GM18519 (cell line): Measurements from ENCODE around the gene PAX6.

Experiments
- ATAC-seq: cut with Tn5 transposase; IDR thresholded peaks from one replicate; pipeline ENCODE4 v1.9.1; 2021; ENCODE audit warnings: mild to moderate bottlenecking, moderate library complexity; ENCODE audit not compliant: unreplicated experiment, low FRiP score

The PAX6 gene

DNA sequence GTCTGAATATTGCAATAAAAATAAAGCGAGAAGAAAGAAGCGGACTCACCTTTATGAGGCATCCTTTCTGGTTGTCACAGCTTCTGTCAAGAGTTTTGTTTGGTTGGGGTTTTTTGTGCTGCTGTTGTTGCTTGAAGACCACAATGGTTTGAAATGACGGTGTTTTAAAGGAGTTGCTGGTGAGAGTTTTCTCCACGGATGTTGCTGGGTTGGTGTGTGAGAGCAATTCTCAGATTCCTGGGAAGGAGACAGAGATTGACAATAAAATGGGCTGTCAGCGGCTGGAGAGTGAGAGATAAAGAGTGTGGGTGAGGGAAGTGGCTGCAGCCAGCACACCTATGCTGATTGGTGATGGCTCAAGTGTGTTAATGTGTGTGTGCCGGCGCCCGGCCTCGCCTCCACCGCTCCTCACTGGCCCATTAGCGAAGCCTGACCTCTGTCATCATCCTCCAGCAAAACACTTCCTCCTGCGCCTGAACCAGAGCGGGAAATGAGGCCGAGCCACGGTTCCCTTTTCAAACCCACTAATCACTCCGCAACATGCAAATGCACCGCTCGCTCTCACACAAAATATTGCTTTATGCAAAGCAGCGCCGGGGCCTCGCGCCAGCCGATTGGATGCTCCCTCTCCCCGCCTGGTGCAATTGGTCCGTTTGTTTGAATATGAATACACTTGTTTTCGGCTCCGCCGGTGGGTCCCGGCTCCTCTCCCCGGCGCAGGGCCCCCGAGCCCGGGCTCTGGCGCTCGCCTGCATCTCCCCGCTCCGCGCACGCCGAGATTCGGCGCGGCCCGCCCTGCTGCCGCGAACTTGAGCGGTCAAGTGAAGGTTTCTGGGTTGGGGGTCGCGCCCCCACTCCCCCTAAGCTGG is at the start of gene PAX6:
PAX6 (minus strand) TSS at position 544 of the 869 bp plus-strand sequence. CDS start 4,911 bp downstream, outside the sequence.
- peak; percentile 47 for ATAC-seq

DNA sequence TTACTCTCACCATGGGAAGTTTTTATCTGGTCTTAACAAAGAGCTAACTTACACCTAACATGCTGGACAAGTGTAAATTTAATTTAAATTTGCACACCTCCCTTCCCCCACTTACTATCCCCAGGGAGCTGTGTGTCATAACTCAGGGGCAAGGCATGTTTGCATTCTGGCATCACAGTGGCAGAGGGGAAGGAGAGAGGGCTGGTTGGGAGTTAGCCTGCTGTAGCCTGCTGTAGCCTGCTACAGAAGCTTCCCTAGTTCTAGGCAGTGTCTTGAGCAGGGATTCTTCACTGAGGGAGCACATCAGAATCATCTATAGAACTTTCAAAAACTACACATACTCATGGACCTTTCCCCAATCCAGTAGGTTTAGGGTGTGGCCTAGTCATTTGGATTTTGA is 49.3 kb upstream of the PAX6 start:
- ATAC-seq = no peak

DNA sequence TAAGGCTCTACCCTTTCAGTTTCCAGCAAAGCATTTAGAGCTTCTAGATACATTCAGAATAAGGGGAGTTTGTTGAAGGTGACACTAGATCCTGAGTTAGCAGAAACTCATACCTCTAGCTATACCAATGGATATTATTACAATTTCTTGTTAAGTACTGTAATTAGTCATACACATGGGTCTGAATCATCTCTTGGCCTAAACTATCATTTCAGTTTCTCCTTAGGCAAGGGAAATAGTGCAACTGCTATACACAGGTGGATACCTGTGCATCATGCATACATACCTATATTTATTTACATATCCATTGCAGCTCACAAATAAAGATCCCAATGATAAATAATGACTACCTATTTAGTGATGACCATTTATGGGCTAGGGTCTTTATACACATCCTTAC is 45.1 kb upstream of the PAX6 start:
- ATAC-seq = no peak

DNA sequence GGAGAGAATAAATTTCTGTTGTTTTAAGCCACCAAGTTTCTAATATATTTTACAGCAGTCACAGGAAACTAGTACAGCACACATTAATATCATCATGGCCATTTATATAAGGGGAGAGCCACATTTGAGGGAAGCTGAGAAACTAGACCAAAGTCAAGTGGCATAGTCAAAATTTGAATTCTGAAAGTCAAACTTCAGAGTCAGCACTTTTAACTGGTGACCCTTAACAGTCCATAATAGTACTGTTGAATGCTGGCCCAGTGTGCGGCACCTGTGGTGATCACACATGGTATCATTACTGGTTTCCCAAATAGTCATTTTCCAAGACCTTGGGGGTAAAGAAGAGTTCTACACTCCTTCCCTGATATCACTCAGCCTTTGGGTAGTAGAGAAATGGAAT is 44.3 kb upstream of the PAX6 start:
- no peak for ATAC-seq

DNA sequence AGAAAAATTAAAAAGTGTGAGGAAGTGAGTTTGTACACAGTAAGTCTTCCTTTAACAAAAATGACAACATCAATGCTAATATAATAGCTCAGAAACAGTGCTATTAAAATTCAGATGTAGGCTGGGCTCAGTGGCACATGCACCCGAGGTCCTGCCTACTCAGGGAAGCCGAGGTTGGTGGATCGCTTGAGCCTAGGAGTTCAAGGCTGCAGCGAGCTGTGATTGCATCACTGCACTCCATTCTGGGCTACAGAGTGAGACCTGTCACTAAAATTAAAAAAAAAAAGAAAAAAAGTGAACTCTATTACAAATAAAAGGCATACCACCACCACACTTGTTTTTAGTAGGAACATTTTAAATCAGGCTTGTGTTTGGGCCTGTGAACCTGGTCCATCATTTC is 39.2 kb upstream of the PAX6 start:
- ATAC-seq = no peak

DNA sequence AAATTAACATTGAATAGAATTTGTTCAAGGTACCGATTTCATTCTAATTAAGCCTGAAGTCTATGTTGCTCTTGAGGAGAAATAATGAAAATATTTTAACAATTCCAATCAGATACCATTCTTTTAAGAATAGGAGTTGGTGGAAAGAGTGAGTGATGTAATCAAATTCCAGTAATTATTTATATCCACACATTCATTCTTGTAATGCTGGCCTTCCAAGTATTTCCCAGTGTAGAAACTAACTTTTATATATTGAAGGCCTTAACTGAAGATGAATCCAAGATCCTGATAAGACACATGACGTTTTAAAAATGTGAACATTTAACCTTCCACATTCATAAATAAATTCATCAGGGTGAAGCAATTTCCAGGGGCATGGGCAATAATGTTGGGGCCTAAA is 36.6 kb upstream of the PAX6 start:
- no peak for ATAC-seq

DNA sequence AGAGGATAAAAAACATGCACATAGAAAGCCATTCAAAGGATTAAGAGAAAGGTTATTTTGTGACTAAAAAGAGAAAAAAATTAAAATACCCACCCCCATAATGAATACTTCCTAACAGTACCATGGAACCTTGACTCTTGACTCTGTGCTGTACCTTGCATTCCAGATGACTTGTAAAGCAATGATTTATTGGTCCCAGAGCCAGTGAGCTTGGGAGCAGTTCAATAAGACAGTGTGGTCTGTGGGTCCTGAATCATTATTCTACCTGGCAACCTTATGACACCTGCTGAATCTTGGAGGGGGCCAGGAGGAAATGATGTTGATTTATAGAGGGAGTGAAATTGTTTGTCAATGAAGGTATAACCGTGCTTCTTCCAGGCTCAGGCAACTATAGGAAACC is 34.2 kb upstream of the PAX6 start:
- ATAC-seq = no peak

DNA sequence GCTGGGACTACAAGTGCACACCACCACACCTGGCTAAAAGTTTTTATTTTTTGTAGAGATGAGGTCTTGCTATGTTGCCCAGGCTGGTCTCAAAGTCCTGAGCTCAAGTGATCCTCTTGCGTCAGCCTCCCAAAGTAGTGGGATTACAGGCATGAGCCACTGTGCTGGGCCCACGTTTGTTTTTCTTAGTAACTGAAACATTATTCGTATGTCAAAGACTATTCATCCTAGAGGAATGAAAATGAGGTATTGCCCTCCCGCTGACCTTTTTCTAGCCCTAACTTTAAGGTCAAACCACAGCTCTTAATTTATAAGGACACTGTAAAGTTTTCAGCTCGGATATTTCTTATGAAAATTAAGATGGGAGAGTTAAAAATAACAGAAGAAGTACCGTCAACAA is 33.2 kb upstream of the PAX6 start:
- ATAC-seq = no peak

DNA sequence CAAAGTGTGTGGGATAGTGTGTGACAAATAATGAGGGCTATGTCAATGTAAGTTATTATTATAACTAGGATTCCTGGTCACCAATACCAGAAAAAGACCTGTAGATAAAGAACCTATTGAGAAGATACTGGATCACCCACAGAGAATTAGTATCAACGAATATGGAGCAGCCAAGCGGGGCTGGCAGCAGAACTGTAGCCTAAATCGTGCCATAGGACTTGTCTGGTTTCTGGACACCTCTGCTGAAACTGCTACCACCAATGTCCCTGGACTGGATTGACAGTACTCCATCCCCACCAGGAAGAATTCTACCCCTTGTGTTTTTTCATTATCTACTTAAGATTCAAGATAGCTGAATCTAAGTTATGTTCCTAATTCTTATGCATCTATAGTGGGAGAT is 30.3 kb upstream of the PAX6 start:
- ATAC-seq = no peak

DNA sequence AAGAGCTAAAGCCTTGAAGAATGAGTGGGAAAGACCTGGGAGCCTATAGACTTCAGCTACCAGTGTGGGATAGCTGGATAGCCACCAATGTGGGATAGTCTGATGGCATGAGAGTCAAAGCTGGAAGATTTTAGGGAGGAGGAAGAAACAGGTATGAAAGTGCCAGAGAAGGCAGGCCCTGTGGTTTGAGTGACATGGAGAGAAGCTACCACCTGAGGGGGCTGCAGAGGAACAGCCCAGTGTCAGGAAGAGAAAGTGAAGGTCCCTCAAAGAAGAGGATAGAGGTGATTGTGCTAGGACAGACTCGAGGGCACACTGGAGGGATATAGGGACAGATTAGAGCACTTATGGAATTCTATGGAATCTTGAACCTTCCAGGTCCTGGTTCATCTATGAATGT is 23.1 kb upstream of the PAX6 start:
- no peak for ATAC-seq

DNA sequence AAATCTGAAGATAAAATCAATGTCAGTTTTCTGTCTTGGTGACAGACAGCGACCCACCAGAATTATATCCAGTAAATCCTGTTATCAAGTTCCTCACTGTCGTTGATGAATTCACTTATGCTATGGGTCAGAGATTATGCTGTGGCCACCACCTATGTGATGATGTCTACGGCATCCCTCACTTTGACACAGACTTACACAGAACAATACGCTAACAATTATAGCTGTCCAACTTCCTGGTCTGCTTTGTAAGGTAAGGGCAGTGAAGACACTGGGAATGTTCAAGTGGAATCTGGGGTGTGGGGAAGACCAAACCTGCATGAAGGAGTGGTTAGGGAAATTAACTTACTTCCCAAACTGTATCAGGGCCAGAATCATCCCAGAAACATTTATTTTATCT is 19.3 kb upstream of the PAX6 start:
- no peak for ATAC-seq

DNA sequence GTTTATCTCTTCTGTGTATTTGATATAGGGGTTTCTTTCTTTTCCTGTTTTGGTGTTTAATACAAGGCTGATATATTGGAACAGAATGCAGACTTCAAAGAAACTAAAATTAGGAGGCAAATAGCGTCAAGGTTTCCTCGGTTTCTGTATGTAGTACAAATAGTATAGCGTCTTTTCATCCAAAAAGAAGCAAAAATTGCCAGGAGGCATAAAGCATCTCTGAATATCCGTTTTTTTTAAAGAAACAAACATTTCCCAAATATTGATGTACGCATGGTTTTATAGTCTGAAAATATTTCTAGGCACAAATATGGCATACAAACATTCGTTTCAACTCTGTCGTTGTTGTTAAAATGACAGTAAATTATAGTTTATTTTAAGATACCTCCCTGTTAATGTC is 17.1 kb upstream of the PAX6 start:
- no peak for ATAC-seq

DNA sequence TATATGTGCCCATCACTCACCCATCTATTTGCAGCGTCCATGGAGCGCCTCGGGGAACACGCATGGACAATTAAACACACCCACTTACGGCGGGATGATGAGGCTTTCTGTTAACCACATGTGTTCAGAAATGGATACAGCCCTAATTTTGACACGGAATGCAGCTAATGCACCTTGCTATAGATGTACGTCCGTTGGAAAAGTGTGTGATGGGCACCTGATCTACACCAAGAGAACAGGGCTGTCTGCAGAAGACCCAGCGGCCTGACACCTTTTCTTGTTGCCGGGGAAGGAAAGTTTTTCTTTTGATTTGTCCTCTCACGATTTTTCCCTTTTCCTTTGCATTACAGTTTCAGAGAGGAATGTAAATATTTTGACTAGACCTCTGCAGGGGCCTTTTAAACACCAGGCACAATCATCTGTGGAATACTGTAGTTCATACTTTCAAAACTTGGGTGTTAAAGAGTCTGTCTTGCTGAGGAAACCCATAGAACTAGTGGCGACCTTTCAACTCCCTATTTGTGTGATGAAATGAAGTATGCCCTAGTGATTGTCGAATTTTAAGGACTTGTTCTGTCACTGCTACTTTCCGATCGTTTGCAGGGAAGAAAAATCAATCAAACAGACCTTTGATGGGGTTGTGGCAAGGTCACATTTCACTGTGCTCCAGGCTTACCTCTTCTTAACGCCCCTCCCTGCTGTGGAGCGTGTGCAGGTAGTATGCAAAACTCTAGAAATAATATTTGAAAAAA is 16.5 kb upstream of the PAX6 start:
- ATAC-seq = no peak

DNA sequence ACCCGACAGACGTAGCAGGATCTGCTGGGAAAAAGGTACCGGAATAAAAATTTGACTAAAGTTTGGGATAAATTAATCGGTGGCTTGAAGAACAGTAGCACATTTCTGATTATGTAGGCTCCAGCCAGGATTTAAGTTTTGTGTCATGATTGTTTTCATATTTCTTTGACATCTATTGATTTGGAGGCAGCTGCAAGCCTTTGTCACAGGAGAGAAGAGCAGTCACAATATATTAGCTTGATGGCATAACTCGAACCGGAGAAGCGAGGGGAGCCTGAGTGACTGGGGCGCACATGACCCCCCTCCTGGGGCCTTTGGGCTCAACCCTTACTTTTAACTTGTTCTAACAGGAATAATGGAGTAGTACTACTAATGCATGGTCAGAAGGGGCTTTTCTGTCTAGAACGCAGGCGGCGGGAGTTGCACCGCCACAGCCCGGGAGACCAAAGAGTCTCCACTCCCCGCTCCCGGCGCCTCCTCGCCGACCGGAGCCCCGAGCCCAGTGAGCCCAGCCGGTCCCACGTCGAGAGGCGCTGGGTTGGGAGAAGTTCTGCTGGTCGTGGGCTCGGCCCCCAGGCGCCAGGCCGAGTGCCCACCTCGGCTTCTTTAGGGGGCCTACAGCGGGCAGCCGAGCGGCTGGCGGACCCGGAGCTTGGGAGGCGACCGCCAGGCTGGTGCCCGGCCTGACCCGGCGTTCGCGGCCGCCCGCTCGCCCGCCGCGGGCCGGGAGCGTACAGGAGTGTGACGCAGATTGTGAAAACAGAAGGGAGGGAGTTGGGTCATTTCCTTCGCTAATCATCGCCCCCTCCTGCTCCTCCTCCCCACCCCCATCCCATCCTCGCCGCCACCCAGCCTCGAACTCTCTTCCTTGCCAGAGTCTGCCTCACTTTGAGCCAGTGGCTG is 15.7 kb upstream of the PAX6 start:
- ATAC-seq = no peak

DNA sequence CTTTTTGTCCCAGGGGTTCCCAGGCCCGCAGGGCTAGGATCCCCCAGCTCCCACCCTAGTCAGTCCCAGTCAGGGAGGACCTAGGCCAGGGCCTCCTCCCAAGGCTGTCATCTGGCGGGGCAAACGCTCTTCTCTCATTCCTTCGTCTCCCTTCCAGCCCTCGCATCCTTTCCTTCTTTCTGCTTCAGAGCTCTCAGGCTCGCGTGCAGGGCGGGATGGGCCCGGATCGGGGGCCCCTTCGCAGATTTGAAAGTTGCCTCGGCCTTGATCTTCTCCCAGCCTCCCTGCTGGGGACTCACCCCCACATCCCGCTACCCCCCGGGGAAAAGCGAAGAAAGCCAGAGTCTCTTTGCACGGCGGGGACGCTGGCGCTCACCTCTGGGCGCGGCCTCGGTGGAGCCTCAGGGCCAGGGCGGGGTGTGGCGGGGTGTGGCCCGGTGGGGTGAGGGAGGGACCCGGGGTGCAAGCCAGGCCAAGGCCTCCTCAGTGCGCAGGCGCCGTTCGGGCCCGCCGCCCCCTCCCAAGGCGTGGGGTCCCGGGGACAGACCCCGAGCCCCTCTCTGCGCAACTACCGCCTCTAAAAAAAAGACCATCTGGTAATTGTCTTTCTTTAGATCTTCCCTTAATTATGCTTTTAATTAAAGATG is 14.8 kb upstream of the PAX6 start:
- no peak for ATAC-seq

DNA sequence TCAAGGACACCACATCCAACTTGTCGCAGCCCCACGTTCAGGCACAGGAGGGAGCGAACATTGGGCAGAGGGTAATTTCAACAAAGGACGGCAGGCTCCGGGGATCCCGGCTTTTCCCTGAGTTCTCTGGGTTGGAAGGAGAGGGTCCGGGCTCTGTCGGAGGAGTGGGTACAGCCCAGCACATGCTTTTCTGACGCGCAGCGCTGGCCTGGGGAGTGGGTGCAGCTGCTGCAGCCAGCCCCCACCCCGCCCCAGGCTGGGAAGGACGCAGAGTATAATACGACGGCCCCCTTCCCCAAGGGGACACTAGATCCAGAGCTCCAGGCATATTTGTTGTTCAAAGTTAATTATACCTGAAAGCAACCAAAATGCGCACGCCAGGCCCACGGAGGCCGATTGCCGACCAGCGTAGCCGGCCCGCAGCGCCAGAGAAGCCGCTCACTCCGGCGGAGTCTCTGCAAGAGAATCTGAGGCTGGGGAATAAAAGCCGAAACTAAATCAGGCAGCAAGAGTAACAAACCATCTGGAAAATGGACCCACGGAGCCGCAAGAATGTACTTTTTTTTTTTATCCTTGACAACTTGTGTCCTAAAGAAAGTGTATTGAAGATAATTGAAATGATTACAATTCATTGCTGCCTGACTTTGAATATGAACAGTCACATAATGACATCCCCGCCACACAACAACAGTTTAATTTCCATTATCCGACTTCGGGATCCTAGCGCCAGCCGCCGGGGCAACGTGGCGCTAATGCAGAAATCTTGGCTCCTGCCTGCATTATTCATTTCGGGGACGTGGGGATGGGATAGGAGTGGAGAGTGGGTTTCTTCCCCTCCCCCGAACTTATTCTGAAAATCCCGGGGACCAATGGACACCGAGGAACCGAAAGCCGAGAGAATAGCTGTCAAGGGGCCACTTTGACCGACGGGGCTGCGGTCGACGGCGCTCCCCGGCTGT is 14.0 kb upstream of the PAX6 start:
- no peak for ATAC-seq

DNA sequence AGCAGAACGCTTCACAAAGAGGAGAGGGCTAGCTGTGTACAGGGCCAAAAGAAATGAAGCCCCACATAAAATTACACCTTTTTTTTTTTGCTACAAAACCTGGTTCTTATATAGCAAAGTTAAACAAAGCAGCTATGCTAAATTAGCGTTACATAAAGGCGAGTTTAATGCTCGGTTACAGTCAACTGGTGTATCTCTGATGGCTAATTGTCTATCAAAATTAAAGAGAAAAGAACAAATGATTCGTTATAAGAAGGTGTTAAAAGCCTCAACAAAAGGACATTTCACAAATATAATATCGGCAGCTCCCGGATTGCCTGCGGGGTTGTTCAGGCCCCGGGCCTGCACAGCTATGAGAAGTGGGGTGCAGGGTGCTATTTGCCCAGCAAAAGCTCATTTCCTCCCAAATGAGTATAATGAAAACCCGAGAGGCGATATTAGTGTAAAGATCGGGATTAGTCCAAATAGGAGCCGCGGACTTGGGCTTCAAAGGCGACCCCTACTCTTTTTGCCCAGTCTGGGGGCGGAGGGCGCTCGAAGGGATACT is 13.3 kb upstream of the PAX6 start:
- no peak for ATAC-seq

DNA sequence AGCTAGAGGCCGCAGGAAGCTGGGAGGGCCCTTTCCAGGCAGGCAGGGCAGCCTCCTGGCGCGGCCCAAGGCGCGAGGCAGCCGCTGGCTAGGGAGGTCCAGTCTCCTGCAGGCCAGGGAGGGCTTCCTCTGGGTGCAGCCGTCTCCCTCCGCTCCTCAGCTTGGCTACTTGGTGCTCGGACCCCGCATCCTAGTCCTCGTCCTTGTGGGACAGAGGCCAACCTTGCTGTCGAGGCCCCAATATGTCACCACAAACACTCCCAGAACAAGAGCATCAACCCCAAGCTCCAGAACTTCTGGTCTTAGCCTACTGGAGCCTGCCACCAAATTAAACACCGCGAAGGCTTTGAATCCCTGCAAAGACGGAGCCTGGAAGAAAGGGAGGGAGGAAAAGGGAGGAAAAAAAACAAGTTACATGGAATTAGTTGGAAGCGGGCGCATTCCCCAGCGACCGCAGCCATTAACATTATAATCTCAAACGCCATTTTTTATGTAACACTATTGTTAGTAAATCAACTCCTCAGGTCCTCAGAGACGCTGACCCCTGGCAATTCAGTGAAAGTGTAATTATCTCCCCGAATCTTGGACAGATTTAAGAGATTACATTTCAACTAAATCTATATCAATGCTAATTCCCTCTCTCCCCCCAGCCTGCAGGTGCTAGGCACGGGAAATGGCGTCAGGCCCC is 12.7 kb upstream of the PAX6 start:
- no peak for ATAC-seq
